ENCODE results near the gene PERM1.

The PERM1 gene

GRCh38 chr1:956636-957035 lies 25.3 kb downstream of the PERM1 start:
- H3K27me3 ChIP-seq (ENCODE audit: insufficient read depth, low read length) = no peaks in the 10 kb centered on the region
- no peak overlapping the region for H3K4me2 ChIP-seq (ENCODE audit: low read length)
- H3K9me3 ChIP-seq (ENCODE audit: low read length) = no peaks in the 10 kb centered on the region
- H3K27ac ChIP-seq (ENCODE audit: low read depth, low read length, poor library complexity, severe bottlenecking) = no peak overlapping the region
- peaks cover 54% of the 10 kb centered on the region for H3K36me3 ChIP-seq (ENCODE audit: insufficient read depth, low read length)
- H3F3A ChIP-seq (ENCODE audit: insufficient read depth, low read length) = no peaks in the 10 kb centered on the region
- no peak for TF ChIP-seq CTCF (IDR thresholded peaks at IDR 0.05; ENCODE audit: low read length)
- no peak for TF ChIP-seq EZH2 (IDR thresholded peaks at IDR 0.05; ENCODE audit: borderline replicate concordance, low read length)
- H3K9me2 ChIP-seq (ENCODE audit: low read depth, low read length) = no peaks in the 10 kb centered on the region
- peaks cover 12% of the 10 kb centered on the region for H3K79me2 ChIP-seq (ENCODE audit: insufficient read depth, low read length)
- H4K20me1 ChIP-seq (ENCODE audit: insufficient read depth, low read length) = no peaks in the 10 kb centered on the region
- no peak overlapping the region for H3K9ac ChIP-seq (ENCODE audit: low read length)
- peaks cover 26% of the 10 kb centered on the region for H3K4me1 ChIP-seq (ENCODE audit: insufficient read depth, low read length, severe bottlenecking)
- no peak overlapping the region for H3K4me3 ChIP-seq (ENCODE audit: low read depth, low read length, poor library complexity, severe bottlenecking)
- H2AFZ ChIP-seq (ENCODE audit: low read length) = no peak overlapping the region

- H3K4me1 ChIP-seq (ENCODE audit: insufficient read depth, low read length, severe bottlenecking) = peaks cover 20% of the 10 kb centered on the region
- peaks cover 12% of the 10 kb centered on the region for H3K79me2 ChIP-seq (ENCODE audit: insufficient read depth, low read length)
- no peak overlapping the region for H2AFZ ChIP-seq (ENCODE audit: low read length)
- H4K20me1 ChIP-seq (ENCODE audit: insufficient read depth, low read length) = no peaks in the 10 kb centered on the region
- H3K27ac ChIP-seq (ENCODE audit: low read depth, low read length, poor library complexity, severe bottlenecking) = no peak overlapping the region
- no peak overlapping the region for H3K4me3 ChIP-seq (ENCODE audit: low read depth, low read length, poor library complexity, severe bottlenecking)
- no peak for TF ChIP-seq CTCF (IDR thresholded peaks at IDR 0.05; ENCODE audit: low read length)
- TF ChIP-seq EZH2 (IDR thresholded peaks at IDR 0.05; ENCODE audit: borderline replicate concordance, low read length) = no peak
- H3K9me3 ChIP-seq (ENCODE audit: low read length) = no peaks in the 10 kb centered on the region
- H3K9ac ChIP-seq (ENCODE audit: low read length) = no peak overlapping the region
- no peaks in the 10 kb centered on the region for H3F3A ChIP-seq (ENCODE audit: insufficient read depth, low read length)
- no peaks in the 10 kb centered on the region for H3K27me3 ChIP-seq (ENCODE audit: insufficient read depth, low read length)
- H3K36me3 ChIP-seq (ENCODE audit: insufficient read depth, low read length) = peaks cover 66% of the 10 kb centered on the region
- no peak overlapping the region for H3K4me2 ChIP-seq (ENCODE audit: low read length)
- H3K9me2 ChIP-seq (ENCODE audit: low read depth, low read length) = no peaks in the 10 kb centered on the region
These were observed 26.4 kb downstream of the PERM1 start for GRCh38 chr1:955474-955873.

- peaks cover 12% of the 10 kb centered on the region for H3K79me2 ChIP-seq (ENCODE audit: insufficient read depth, low read length)
- H3K4me2 ChIP-seq (ENCODE audit: low read length) = no peak overlapping the region
- no peaks in the 10 kb centered on the region for H3K9me3 ChIP-seq (ENCODE audit: low read length)
- H3K4me1 ChIP-seq (ENCODE audit: insufficient read depth, low read length, severe bottlenecking) = peaks cover 16% of the 10 kb centered on the region
- peaks cover 71% of the 10 kb centered on the region for H3K36me3 ChIP-seq (ENCODE audit: insufficient read depth, low read length)
- no peak overlapping the region for H3K9ac ChIP-seq (ENCODE audit: low read length)
- no peak overlapping the region for H2AFZ ChIP-seq (ENCODE audit: low read length)
- no peaks in the 10 kb centered on the region for H4K20me1 ChIP-seq (ENCODE audit: insufficient read depth, low read length)
- H3K27me3 ChIP-seq (ENCODE audit: insufficient read depth, low read length) = no peaks in the 10 kb centered on the region
- no peak overlapping the region for H3K4me3 ChIP-seq (ENCODE audit: low read depth, low read length, poor library complexity, severe bottlenecking)
- H3K9me2 ChIP-seq (ENCODE audit: low read depth, low read length) = no peaks in the 10 kb centered on the region
- no peak for TF ChIP-seq CTCF (IDR thresholded peaks at IDR 0.05; ENCODE audit: low read length)
- no peak for TF ChIP-seq EZH2 (IDR thresholded peaks at IDR 0.05; ENCODE audit: borderline replicate concordance, low read length)
- H3F3A ChIP-seq (ENCODE audit: insufficient read depth, low read length) = no peaks in the 10 kb centered on the region
- H3K27ac ChIP-seq (ENCODE audit: low read depth, low read length, poor library complexity, severe bottlenecking) = no peak overlapping the region
These were observed 27.0 kb downstream of the PERM1 start for GRCh38 chr1:954927-955326.

Measured in OCI-LY1 (cell line).